ENCODE data around the gene RBM18.

The RBM18 gene

GRCh38 chr9:122223435-122223834 lies 41.2 kb downstream of the RBM18 start:
- no peaks in the 10 kb centered on the region for H3K9me3 ChIP-seq (ENCODE audit: control insufficient read depth, insufficient read depth, low read length)
- no CpG with 5 or more reads among the region's 5 CpGs for WGBS (ENCODE audit: insufficient coverage, insufficient read length)
- DNase-seq (ENCODE audit: low read depth, low spot score), result no peak
- peaks cover 93% of the 10 kb centered on the region for H3K27me3 ChIP-seq (ENCODE audit: control insufficient read depth, insufficient read depth, low read length)
- H3K4me1 ChIP-seq (ENCODE audit: control insufficient read depth, insufficient read depth, low read length), result peaks cover 11% of the 10 kb centered on the region
- no peak overlapping the region for H3K27ac ChIP-seq (ENCODE audit: low read length)
- H3K4me3 ChIP-seq (ENCODE audit: low read length), result no peak overlapping the region
- H3K36me3 ChIP-seq (ENCODE audit: control insufficient read depth, insufficient read depth, low read length), result no peaks in the 10 kb centered on the region

- Histone ChIP-seq H3K4me1 (ENCODE audit: control insufficient read depth, insufficient read depth, low read length) (peaks cover 11% of the 10 kb centered on the region), H3K9me3 (ENCODE audit: control insufficient read depth, insufficient read depth, low read length) (no peaks in the 10 kb centered on the region), H3K27ac (ENCODE audit: low read length) (no peak overlapping the region), H3K4me3 (ENCODE audit: low read length) (no peak overlapping the region), H3K27me3 (ENCODE audit: control insufficient read depth, insufficient read depth, low read length) (peaks cover 94% of the 10 kb centered on the region), H3K36me3 (ENCODE audit: control insufficient read depth, insufficient read depth, low read length) (no peaks in the 10 kb centered on the region)
- WGBS (ENCODE audit: insufficient coverage, insufficient read length), result no CpG with 5 or more reads among the region's 5 CpGs
- DNase-seq (ENCODE audit: low read depth, low spot score), result no peak
Observed at GRCh38 chr9:122222791-122223190, 41.8 kb downstream of the RBM18 start.

GRCh38 chr9:122221183-122221811 lies 43.3 kb downstream of the RBM18 start:
- Histone ChIP-seq H3K4me3 (ENCODE audit: low read length) (peak overlapping the region; percentile 35; the same call in 1 of the 2 replicates), H3K36me3 (ENCODE audit: control insufficient read depth, insufficient read depth, low read length) (no peaks in the 10 kb centered on the region), H3K27ac (ENCODE audit: low read length) (no peak overlapping the region), H3K4me1 (ENCODE audit: control insufficient read depth, insufficient read depth, low read length) (peaks cover 12% of the 10 kb centered on the region), H3K9me3 (ENCODE audit: control insufficient read depth, insufficient read depth, low read length) (no peaks in the 10 kb centered on the region), H3K27me3 (ENCODE audit: control insufficient read depth, insufficient read depth, low read length) (peaks cover 94% of the 10 kb centered on the region)
- WGBS (ENCODE audit: insufficient coverage, insufficient read length), result no CpG with 5 or more reads among the region's 27 CpGs
- DNase-seq (ENCODE audit: low read depth, low spot score), result no peak

- no peak for DNase-seq (ENCODE audit: low read depth, low spot score)
- Histone ChIP-seq H3K9me3 (ENCODE audit: control insufficient read depth, insufficient read depth, low read length) (no peaks in the 10 kb centered on the region), H3K4me3 (ENCODE audit: low read length) (no peak overlapping the region), H3K27me3 (ENCODE audit: control insufficient read depth, insufficient read depth, low read length) (peaks cover 94% of the 10 kb centered on the region), H3K27ac (ENCODE audit: low read length) (no peak overlapping the region), H3K4me1 (ENCODE audit: control insufficient read depth, insufficient read depth, low read length) (peaks cover 9% of the 10 kb centered on the region), H3K36me3 (ENCODE audit: control insufficient read depth, insufficient read depth, low read length) (no peaks in the 10 kb centered on the region)
- WGBS (ENCODE audit: insufficient coverage, insufficient read length), result no CpG with 5 or more reads among the region's 18 CpGs
Observed at GRCh38 chr9:122220673-122221182, 43.9 kb downstream of the RBM18 start.

- no CpG with 5 or more reads among the region's 57 CpGs for whole genome bisulfite sequencing (ENCODE audit: insufficient coverage, insufficient read length)
- Histone ChIP-seq H3K27me3 (ENCODE audit: control insufficient read depth, insufficient read depth, low read length) (peaks cover 94% of the 10 kb centered on the region), H3K4me3 (ENCODE audit: low read length) (peak overlapping the region; percentile 19; the same call in 1 of the 2 replicates), H3K4me1 (ENCODE audit: control insufficient read depth, insufficient read depth, low read length) (peaks cover 9% of the 10 kb centered on the region), H3K36me3 (ENCODE audit: control insufficient read depth, insufficient read depth, low read length) (no peaks in the 10 kb centered on the region), H3K9me3 (ENCODE audit: control insufficient read depth, insufficient read depth, low read length) (no peaks in the 10 kb centered on the region), H3K27ac (ENCODE audit: low read length) (no peak overlapping the region)
- no peak for DNase-seq (ENCODE audit: low read depth, low spot score)
Observed at GRCh38 chr9:122219856-122220672, 44.6 kb downstream of the RBM18 start.

- Histone ChIP-seq H3K27ac (ENCODE audit: low read length) (no peak overlapping the region), H3K36me3 (ENCODE audit: control insufficient read depth, insufficient read depth, low read length) (no peaks in the 10 kb centered on the region), H3K27me3 (ENCODE audit: control insufficient read depth, insufficient read depth, low read length) (peaks cover 89% of the 10 kb centered on the region), H3K9me3 (ENCODE audit: control insufficient read depth, insufficient read depth, low read length) (no peaks in the 10 kb centered on the region), H3K4me1 (ENCODE audit: control insufficient read depth, insufficient read depth, low read length) (peaks cover 9% of the 10 kb centered on the region), H3K4me3 (ENCODE audit: low read length) (peak overlapping the region; percentile 19)
- WGBS (ENCODE audit: insufficient coverage, insufficient read length), result no CpG with 5 or more reads among the region's 59 CpGs
- no peak for DNase-seq (ENCODE audit: low read depth, low spot score)
Observed at GRCh38 chr9:122218935-122219855, 45.4 kb downstream of the RBM18 start.

GRCh38 chr9:122218071-122218934 lies 46.3 kb downstream of the RBM18 start:
- H3K27ac ChIP-seq (ENCODE audit: low read length), result no peak overlapping the region
- H3K27me3 ChIP-seq (ENCODE audit: control insufficient read depth, insufficient read depth, low read length), result peaks cover 81% of the 10 kb centered on the region
- no peak overlapping the region for H3K4me3 ChIP-seq (ENCODE audit: low read length)
- DNase-seq (ENCODE audit: low read depth, low spot score), result no peak
- WGBS (ENCODE audit: insufficient coverage, insufficient read length), result no CpG with 5 or more reads among the region's 11 CpGs
- no peaks in the 10 kb centered on the region for H3K9me3 ChIP-seq (ENCODE audit: control insufficient read depth, insufficient read depth, low read length)
- H3K36me3 ChIP-seq (ENCODE audit: control insufficient read depth, insufficient read depth, low read length), result no peaks in the 10 kb centered on the region
- peaks cover 9% of the 10 kb centered on the region for H3K4me1 ChIP-seq (ENCODE audit: control insufficient read depth, insufficient read depth, low read length)

GRCh38 chr9:122217640-122218039 lies 47.0 kb downstream of the RBM18 start:
- WGBS (ENCODE audit: insufficient coverage, insufficient read length), result no CpG with 5 or more reads among the region's 4 CpGs
- Histone ChIP-seq H3K27ac (ENCODE audit: low read length) (no peak overlapping the region), H3K36me3 (ENCODE audit: control insufficient read depth, insufficient read depth, low read length) (no peaks in the 10 kb centered on the region), H3K4me3 (ENCODE audit: low read length) (no peak overlapping the region), H3K9me3 (ENCODE audit: control insufficient read depth, insufficient read depth, low read length) (no peaks in the 10 kb centered on the region), H3K27me3 (ENCODE audit: control insufficient read depth, insufficient read depth, low read length) (peaks cover 81% of the 10 kb centered on the region), H3K4me1 (ENCODE audit: control insufficient read depth, insufficient read depth, low read length) (peaks cover 9% of the 10 kb centered on the region)
- no peak for DNase-seq (ENCODE audit: low read depth, low spot score)

- H3K36me3 ChIP-seq (ENCODE audit: control insufficient read depth, insufficient read depth, low read length), result no peaks in the 10 kb centered on the region
- WGBS (ENCODE audit: insufficient coverage, insufficient read length), result no CpG with 5 or more reads among the region's 35 CpGs
- no peak for DNase-seq (ENCODE audit: low read depth, low spot score)
- H3K27me3 ChIP-seq (ENCODE audit: control insufficient read depth, insufficient read depth, low read length), result peaks cover 81% of the 10 kb centered on the region
- H3K4me1 ChIP-seq (ENCODE audit: control insufficient read depth, insufficient read depth, low read length), result peaks cover 9% of the 10 kb centered on the region
- peak overlapping the region; percentile 18; the same call in 1 of the 2 replicates for H3K4me3 ChIP-seq (ENCODE audit: low read length)
- no peaks in the 10 kb centered on the region for H3K9me3 ChIP-seq (ENCODE audit: control insufficient read depth, insufficient read depth, low read length)
- H3K27ac ChIP-seq (ENCODE audit: low read length), result no peak overlapping the region
Observed at GRCh38 chr9:122216798-122217418, 47.7 kb downstream of the RBM18 start.
